Measurements from ENCODE around the gene NECAB3.
A peak's percentile ranks its signal among the peaks of the same experiment; 100 is the strongest.

NECAB3 gene

DNA sequence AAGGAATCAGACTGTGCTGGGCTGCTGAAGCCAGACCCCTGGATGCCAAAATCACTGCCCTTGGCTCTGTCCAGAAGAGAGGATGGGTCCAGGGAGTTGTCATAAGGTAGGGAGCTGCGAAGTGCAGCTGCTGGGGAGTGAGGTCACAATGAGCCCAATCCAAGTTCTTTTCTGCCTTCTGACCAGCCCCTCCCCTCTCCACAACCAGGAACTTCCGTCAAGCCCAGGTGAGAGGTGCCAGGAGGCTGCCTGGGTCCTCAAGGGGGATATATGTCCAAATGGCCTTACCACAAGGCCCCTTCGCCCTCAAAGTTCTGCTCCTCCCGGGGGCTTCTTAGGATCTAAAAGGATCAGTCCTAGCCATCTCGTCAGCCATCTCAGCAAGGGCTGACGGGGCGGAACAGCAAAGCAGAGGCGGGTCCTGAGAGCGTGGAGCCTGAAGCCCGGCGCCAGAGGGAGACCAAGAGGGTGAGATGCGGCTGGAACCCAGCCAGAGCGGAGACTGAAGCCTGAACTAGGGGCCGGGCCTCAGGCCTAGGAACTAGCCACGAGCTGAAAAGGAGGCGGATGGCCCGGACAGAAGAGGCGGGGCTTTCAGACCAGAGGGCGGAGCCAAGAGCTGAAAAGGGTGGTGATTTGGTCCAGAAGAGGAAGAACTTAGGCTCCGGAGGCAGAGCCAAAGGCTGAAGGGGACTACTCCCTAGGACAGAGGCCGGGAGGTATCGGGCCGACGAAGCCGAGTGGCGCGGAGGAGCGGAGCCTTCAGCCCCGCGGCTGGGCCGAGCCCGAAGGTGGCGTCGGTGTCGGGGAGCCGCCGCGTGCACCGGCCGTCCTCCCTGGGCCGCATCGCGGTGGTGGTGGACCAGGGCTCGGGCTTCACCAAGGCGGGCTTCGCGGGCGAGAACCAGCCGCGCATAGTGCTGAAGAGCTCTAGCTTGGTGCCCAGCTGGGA is 7.7 kb downstream of the NECAB3 start, which contains the start of gene ACTL10:
Gene ACTL10 (plus strand): TSS at position 651 of the 952 bp plus-strand sequence. CDS start 555 bp downstream, outside the sequence.
- DNase-seq (ENCODE audit: low read depth, low spot score) = peak; percentile 95

DNA sequence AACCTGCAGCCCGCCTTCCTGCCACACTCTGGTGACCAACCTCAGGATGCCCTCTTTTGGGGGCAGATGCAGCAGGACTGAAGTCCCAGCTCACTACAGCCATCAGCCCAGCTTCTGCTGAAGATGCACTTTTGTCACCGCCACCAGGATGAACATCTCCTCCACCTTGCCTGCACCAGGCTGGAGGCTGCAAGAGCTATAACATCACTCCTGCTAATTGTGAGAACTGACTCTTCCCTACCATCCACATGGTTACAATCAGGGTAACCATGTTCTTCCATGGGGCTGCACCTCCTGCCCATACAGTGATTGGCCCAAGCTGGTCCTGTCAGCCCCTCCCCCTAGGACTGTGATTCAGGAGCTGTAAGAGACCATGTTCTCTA is 9.5 kb downstream of the NECAB3 start:
- no peak for DNase-seq (ENCODE audit: low read depth, low spot score)

DNA sequence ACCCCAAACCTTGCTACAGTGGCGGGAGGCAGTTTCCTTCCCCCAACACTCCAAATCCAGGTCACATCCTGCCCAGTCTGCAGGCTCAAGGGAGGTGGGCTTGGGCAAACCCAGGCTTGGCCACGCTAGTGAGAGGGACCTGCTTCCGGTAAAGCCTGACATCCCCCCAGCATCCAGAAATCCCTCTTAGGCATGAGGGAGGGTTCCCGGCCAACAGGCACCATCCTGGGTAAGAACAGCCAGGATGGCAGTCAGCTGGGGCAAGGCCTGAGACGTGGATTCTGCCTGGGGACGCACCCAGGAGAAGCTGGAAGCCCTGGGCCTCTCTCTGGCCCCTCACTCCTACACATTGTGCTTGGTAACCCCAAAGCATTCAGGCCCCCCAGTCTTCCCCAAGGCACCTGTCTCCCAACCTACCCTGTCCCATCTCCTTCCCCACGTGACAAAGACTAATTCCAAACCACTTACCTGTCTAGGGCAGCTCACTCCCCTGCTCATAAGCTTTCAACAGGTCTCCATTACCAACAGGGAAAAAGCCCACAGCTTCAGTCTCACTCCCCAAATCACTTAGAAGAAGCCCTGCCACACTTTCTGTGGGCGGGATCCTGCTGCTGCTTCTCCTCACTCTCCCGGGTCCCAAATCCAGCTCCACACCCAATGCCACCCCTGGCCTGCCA is 10.0 kb downstream of the NECAB3 start:
- DNase-seq (ENCODE audit: low read depth, low spot score) = no peak

DNA sequence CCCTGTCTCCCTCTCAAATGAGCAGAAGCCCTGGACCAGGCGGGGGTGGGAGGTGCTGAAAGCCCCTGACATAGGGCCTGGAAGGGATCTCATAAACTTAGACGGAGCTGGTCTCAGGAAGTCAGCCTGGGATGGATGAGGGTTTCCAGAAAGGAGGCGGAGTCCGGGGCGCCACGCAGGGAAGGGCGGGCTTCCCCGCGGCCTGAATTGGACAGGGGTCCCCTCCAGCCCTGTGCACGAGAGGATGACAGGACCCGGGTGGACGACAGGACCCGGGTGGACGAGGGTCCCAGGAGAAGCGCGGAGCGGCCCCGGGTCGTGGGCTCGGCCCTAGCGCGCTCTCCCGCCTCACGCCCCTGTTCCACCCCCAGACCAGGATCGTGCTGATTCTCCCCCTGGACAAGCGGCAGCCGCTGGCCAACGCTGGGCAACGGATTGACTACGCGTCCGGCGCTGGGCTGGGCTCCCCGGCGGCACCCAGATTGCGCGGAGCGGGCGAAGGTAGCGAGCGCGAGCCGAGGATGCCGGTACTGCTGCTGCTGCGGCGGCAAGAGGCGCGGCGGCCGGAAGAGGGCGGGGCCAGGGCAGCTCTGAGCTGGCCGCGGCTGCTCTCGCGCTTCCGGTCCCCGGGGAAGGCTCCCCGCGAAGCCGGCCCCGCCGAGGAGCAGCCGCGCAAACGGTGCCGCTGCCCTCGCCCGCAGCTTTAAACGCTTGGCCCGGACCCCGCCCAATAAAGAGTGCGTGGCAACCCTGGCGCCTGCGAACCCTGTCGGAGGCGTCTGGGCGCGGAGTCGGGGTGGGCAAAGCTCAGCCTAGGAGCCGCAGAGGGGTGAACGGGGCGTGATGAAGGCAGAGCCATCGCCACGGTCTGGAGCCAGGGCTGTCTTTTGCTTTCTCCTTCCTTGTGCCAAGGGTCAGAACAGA is 10.8 kb downstream of the NECAB3 start:
- no peak for DNase-seq (ENCODE audit: low read depth, low spot score)

DNA sequence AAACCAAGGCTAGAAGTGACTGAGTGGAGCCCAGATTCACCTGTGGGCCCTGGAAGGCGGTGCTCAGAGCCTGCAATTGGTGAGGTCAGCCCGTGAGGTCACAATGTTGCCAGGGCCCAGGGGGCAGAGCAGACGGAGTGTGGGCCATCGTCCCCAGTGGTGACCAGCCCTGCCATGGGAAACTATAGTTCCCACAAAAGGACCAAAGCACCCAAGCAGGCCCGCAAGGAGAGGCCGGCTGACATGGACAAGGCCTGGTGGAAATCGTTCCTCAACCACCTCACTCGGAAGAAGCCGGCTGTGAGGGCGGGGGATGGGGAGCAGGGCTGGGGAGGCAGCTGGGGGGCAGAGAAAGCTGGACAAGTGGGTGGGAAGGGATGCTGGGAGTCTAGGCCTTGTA is 12.1 kb downstream of the NECAB3 start, which contains the start of gene C20orf144:
Gene C20orf144 (plus strand): TSS at position 156 of the 400 bp plus-strand sequence. CDS start 19 bp downstream, at position 175.
- DNase-seq (ENCODE audit: low read depth, low spot score) = no peak

DNA sequence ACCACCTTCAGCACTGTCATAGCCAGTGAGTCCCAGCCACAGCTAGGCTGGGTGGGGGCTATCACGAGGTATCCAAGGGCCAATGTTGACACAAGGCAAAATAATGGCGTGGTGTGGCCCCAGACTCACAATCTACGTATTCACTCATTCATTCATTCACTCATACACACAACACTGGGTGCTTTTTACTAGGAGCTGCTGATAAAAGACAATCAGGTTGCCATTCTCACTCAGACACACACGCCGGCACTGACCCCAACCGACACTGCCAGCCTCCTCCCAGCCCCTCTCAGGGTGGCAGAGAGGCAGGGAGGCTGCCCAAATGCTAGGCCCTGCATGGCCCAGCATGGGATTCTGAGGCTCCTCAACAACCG is 13.6 kb downstream of the NECAB3 start:
- no peak for DNase-seq (ENCODE audit: low read depth, low spot score)

DNA sequence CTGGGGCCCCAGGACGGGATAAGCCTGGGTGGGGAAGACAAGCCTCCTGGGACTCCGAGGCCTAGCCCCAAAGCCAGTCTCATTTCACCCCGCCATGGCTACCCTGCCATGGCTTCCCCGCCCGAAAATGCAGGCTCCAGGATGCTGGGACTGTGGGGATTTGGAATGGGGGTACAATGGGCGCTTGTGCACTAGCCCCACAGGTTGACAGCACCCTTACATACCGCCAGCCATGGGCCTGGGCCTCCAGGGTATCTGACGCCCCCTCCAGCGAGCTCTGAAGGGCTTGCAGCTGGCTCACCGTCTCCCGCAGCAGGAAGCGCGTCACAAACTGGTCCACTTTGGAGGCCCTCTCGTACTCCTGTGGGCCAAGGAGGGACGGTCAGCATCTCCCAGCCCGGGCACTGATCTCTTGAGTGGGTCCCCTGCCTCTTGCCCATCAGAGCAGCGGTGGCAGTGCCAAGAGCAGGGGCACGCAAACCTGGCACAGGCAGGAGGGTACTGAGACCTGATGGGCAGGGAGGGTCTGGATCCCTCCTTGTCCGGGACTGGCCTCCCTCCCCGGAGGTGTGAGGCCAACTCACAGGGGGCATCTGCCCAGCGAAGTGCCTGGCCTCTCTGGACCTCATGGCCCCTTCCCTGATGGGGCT is 14.1 kb downstream of the NECAB3 start:
- DNase-seq (ENCODE audit: low read depth, low spot score) = no peak

DNA sequence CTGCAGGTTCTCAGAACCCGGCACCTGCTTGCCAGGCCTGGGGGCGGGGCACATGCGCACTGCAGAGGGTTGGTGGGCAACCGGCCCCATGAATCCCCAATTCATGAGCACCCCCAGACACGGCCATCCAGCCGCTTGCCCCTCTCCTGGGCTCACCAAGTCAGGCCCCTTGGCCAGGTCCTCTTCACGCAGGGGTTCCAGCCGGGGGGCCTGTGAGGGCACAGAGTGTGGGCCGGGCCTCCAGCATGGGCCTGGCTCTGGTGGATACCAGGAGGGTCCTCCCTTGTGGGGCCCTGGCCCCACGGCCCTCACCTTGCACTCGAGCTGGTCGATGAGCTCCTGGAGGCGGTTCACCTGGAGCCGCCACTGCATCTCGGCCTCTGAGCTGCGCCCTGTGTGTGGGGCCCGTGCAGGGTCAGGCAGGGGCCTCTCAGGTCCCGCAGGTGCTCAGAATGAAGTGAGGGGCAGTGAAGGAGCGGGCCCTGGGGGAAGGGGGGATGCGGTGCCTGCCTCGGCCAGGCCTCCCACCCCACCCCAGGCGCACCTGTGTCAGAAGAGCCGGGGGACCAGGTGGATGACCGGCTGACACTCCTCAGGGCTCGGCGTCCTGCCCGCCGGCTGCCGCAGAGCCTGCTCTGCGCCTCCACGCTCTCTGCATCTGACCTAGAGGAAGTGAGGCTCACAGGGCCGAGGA is 14.7 kb downstream of the NECAB3 start:
- DNase-seq (ENCODE audit: low read depth, low spot score) = no peak

DNA sequence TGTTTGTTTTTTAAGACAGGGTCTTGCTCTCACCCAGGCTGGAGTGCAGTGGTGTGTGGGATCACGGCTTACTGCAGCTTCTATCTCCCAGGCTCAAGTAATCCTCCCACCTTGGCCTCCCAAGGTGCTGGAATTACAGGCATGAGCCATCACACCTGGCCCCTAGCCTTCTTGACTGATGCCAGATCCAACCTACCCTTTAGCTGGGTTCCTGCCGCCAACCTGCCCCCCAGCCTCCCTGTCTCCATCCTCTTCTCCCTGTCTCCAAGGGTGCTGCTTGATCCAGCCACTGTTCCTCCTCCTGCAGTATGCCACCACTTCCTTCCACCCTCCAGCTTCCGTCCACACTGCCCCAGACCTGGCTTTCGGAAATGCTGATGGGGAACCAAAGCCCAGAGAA is 15.3 kb downstream of the NECAB3 start:
- DNase-seq (ENCODE audit: low read depth, low spot score) = no peak

DNA sequence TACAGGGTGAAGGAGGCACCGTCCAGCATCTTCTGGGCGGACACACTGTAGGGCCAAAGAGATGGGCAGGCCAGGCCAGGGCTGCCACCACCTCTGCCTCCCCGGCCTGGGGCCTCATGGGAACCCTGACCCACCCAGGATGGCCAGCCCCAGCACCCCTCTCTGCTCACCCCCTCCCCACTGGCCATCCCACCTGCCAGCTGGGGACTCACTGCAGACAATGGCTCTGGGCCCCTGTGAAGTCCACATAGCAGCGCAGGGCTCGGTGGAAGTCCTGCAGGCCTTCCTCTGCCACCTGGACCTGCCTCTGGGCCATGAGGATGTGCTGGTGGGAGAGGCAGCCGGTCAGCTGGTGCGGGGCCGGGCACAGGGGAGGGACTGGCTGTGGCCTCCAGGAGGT is 15.7 kb downstream of the NECAB3 start:
- no peak for DNase-seq (ENCODE audit: low read depth, low spot score)

DNA sequence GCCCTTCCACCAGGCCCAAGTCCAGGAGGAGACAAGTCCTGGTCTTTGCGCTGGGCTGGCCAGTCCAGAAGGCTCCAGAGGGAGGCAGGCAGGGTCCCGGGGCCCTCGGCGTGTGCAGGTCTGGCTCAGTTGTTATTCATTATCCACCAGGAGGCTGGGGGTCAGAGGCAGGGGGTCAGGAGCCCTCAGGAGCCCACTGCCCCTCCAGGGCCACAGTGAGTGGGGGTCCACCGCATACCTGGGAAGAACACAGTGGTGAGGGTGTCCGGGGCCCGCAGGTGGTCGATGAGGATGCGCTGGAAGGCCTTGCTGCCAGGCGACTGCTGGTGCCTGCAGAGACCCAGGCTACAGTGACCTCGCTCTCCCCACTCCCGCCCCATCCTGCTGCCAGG is 16.5 kb downstream of the NECAB3 start:
- no peak for DNase-seq (ENCODE audit: low read depth, low spot score)

DNA sequence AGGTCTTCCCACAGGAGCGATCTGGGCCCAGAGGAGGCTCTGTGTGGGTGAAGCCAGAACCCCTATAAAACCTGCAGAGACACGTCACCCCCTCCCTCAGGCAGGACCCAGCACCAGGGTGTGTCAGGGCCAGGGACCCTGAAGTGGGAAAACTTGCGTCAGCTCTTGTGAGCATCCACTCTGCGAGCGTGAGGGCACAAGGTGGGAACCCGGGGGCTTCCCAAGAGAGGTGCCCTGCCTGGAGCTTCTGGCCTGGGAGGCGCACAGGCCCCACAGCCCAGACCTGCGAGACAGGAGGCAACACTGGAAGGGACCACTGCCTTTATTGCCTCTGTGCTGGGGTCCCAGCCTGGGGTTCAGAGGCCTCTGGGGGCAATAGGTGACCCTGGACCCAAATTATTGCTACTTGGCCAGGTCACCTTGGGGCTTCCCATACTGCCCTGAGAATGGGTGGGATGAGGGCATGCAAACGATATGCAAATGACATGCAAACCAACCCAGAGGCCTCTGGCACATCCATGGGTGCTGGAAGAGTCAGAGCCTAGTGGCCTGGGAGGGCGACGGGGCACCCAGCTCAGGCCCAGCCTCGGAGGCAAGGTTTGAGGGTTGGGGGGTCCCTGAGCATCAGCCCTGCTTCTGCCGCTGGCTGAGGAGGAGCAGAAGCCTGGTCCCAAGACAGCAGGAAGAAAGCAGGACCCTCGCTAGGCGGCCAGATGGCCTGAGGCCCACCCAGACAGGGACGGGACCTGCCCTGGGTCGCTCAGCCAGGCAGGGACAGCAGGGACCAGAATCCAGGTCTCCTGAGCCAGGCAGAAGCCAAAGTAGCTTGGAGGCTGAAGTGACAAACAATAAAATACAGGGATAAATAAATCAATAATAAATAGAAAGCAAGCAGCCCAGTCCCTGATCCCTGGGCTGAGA is 17.2 kb downstream of the NECAB3 start:
- no peak for DNase-seq (ENCODE audit: low read depth, low spot score)

DNA sequence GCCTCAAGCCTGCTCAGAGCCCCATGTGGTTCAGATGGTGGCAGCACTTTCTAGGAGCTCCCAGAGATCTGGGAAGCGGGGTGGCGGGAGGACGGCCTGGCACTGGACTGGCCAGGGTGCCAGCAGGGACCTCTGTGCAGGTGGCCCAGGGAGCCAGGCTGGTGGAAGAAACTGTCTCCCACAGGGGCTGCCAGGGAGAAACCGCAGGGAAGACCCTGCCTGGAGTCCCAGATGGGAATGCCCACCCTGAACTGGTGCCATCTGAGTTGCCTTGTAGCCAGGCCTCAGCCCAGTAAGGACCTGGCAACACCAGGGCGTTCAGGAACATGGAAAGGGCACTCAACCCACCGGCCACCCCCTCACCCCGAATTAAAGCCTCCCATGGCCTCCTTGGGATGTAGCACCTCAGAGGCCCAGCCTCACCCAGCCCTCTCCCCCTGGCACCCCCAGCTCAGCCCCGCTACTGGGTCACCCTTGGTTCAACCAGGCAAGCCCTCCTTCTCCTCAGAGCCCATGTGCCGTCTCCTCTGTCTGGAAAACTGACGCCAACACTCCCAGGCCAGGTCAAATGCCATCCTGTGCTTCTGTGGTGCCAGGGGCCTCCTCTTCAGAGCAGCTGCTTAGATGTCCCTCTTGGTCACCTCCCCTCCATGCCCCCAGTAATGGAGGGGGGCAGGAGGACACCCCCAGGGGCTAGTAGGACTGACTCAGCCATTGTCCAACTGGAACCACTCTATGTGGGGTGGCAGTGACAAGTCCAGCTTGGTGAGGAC is 18.0 kb downstream of the NECAB3 start:
- no peak for DNase-seq (ENCODE audit: low read depth, low spot score)

DNA sequence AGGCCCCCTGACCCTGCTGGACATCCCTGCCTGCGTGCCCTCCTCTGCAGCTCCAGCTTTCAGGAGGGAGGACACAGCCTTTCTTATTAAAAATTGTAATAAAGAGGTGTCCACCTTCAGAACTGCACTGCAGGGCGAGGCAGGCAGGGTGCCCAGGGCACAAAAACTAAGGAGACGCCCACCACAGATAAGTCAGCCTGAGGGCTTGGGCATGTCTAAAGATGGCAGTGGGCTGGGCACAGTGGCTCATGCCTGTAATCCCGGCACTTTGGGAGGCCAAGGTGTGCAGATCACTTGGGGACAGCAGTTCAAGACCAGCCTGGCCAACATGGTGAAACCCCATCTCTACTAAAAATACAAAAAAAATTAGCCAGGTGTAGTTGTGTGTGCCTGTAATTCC is 19.1 kb downstream of the NECAB3 start:
- DNase-seq (ENCODE audit: low read depth, low spot score) = no peak

DNA sequence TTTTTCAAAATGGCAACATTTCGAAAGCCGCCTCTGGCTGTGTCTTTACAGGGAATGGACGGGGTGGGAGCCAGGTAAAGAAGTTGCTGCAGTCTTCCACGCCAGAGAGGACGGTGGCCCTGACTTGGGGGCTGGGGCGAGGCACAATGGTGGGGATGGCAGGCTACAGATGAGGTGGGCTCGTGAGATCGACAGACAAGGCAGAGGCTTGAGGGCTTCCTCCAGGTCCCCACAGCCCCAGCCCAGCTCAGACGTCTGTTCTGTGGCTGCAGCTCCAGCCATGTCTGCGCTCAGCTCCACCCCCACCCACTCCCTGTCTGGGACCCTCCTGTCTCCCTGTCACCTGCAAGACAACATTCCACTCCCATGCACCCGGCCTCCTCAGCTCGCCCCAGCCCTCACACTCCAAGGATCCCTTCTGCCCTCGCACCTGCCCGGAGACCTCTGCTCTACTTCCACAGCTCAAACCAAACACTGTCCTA is 19.5 kb downstream of the NECAB3 start:
- DNase-seq (ENCODE audit: low read depth, low spot score) = no peak

DNA sequence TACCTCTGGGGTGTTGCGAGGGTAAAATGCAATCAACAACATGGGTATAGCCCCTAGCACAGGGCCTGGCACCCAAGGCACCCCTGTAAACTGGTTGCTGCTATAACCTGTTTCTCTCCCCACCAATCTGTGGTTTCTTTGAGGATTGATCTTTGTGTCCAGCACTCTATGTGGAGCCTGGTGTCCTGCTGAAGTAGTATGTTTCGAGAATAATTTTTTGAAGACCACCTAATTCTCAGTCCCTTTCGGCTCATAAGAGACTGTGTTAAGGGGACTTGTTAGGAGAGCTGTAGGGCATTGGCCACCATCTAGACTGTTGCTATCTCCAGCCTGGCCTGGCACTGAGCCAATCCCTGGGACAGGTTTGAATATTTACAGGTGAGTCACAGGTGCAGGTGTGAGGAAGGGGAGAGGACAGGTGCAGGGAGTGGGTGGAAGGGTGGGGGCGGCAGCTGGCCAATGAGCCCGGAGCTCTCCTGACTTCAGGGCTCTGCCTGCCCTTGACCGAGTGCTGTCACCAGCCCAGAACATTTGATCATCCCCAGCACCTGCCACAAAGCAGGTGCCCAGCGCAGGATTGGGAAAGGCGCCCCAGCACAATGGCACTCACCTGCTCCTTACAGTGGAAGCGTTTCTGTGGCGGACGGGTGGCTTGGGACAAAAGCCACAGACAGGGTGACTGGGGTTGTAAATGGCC is 20.2 kb downstream of the NECAB3 start:
- no peak for DNase-seq (ENCODE audit: low read depth, low spot score)

DNA sequence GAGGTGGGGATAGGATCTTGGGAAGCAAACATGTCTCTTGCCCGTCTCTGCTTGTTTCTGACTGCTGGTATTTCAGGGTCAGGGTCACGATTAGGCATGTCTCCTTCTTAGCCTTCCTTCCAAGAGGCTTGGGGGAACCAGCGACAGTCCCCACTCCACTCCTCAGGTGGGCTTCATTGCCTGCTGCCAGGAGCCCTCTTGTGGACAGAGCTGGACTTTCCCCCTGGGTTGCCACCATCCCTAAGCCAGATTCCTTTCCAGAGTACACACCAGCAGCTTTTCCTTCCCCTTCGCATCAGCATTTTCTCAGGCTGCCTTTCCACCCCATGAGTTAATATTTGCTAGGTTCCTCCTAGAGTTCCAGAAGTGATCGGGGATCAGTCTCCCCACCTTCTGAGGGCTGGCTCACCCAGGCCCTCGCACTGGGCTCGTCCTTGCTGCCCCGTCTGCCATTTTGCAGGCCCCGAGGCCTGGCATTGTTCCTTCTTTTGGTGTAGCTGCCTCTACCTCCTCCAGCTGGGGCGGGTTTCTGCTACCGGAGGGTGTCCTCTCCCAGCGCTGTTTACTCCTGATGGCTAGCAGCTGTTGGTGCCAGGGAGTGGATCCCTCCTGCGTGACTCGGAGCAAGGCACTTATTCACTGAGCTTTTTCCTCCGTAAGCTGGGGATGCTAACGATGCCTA is 20.9 kb downstream of the NECAB3 start:
- no peak for DNase-seq (ENCODE audit: low read depth, low spot score)
